ENCODE data around the gene IL12A. TPM values are rescaled to one million over a fixed set of nuclear protein-coding genes. Genes with fewer than 3 reads are reported as not detected.

IL12A gene
- 4.6 and 6.0 TPM in 2 replicates for total RNA-seq

DNA sequence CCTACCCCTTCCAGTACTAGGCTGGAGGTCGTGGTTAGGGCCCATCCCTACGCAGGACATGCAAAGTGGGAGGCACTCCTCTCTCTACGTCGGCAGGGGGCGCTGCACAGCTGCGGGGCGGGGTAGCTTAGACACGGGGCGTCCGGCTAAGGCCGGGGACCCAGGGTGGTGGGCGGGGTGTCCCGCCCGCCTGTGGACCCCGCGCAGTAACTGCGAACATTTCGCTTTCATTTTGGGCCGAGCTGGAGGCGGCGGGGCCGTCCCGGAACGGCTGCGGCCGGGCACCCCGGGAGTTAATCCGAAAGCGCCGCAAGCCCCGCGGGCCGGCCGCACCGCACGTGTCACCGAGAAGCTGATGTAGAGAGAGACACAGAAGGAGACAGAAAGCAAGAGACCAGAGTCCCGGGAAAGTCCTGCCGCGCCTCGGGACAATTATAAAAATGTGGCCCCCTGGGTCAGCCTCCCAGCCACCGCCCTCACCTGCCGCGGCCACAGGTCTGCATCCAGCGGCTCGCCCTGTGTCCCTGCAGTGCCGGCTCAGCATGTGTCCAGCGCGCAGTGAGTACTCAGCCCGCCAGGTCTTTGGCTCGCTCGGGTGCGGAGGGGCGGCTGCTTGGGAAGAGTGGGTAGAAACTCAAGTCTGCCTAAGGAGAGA is at the start of gene IL12A:
TSS of gene IL12A (plus strand) at position 219 of the 655 bp plus-strand sequence.
- no peak for DNase-seq (ENCODE audit: extremely low read depth, low read depth, low spot score)

DNA sequence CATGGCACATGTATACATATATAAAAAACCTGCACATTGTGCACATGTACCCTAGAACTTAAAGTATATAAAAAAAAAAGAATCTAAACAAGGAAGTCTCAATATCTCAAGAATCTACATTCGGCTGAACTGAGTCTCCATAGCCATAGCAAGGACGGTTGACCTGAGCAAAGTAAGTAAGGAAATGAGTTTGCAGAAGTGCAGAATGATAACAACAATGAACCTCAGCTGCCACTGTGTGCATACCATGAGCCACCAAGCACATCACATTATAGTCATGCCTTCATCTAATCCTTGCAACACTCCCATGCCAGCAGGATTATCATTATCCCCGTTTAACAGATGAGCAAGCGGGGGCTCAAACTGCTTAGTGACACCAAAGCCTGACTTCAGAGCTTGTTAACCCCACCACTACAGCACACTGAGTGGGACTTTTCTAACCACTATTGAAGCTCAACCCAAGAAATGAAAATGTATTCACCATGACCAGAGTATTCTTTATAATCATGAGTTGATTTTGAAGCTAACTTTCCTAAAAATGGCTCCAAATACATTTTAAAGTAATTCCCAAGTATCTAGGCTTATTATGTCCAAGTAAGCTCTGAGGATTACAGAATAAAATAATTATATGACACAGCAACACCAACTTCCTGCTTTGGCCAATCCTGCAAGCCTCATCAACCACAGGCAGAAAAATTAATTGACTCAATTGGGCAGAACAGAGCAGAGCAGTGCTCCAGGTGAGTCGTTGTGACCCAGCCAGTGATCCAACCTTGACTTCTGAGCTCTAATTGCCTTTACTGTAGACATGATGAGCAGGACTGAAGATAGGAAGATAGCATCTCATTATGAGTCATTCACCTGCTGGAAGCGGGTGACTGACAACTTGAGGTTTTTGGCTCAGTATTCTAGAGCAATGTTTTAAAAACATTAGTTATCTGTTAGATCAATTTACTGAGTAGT is 47.3 kb upstream of the IL12A start:
- no peak for DNase-seq (ENCODE audit: extremely low read depth, low read depth, low spot score)

DNA sequence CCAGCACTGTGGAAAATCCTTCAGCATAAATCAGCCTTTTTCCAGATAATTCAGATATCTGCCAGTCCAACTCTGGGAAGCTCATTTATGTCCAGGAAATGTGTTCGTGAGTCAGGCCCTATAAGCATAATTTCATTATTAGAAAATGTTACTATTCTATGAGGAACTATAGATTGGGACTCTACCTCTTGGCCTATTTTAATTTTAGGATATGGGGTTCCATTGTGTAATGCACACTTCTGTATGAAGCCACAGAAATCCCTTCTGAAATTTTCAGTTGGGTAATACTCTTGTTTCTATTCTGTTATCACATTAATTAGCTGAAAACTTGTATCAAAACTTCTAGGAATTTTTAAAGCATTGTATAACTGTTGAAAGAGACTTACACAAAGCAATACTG is 43.9 kb upstream of the IL12A start:
- DNase-seq (ENCODE audit: extremely low read depth, low read depth, low spot score): no peak

DNA sequence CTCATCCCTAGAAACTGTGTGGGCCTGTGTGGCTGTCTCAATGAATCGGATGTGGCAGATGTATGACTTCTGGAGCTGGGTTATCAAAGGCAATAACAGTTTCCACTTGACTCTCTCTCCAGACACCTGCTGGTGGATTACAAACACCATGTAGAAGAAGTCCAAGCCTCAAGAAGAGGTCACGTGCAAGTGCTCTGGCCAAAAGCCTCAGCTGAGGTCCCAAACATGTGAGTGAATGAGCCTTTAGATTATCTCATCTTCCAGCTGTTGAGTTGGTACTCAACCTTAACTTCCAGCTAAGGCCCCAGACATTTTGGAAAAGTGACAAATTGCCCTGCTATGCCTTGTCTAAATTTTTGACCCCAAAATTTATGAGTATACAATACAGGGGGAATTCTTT is 42.7 kb upstream of the IL12A start:
- DNase-seq (ENCODE audit: extremely low read depth, low read depth, low spot score): no peak

DNA sequence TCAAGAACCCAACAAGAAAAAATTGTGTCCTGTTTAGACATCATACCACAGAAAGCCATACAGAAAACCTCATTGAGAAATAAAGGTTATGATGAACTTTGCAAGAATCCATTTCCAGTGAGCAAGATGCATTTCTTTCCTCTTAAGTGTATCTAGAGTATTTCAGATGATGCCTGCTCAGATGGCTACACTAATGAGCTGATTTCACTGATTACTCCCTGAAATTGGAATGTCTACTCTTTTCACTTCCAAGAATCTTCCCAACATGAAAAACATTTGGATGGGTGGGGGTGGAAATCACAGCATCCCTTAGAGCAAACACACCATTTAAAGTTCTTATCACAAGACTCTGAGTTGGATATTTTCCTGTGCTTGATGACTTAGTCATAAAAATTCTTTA is 41.4 kb upstream of the IL12A start:
- DNase-seq (ENCODE audit: extremely low read depth, low read depth, low spot score): no peak

DNA sequence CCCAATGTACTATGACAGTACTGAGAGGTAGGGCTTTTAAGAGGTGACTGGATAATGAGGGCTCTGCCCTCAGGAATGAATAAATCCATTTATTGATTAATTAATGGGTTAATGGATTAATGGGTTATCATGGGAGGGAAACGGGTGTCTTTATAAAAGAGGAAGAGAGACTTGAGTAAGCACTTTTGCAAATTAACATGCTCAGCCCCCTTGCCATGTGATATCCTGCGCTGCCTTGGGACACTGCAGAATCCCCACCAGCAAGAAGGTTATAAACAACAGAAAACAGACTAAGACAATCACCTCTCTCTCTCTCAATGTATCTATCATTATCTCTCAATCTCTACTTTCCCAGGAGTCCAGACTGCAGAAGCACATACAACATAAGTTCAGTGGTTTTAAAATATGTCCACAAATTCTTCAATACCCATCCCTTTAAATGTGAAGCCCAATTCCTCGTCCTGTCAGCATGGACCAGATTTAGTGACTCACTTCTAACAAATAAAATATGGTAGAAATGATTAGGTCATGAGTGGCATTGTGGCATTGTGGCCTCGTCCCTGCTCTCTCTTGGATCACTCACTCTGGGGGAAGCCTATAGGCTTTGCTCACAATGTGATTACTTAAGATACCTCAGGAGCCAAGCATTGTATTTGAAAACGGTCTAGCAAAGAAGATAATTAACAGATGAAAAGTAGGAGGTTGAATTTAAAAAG is 40.0 kb upstream of the IL12A start:
- DNase-seq (ENCODE audit: extremely low read depth, low read depth, low spot score): no peak

DNA sequence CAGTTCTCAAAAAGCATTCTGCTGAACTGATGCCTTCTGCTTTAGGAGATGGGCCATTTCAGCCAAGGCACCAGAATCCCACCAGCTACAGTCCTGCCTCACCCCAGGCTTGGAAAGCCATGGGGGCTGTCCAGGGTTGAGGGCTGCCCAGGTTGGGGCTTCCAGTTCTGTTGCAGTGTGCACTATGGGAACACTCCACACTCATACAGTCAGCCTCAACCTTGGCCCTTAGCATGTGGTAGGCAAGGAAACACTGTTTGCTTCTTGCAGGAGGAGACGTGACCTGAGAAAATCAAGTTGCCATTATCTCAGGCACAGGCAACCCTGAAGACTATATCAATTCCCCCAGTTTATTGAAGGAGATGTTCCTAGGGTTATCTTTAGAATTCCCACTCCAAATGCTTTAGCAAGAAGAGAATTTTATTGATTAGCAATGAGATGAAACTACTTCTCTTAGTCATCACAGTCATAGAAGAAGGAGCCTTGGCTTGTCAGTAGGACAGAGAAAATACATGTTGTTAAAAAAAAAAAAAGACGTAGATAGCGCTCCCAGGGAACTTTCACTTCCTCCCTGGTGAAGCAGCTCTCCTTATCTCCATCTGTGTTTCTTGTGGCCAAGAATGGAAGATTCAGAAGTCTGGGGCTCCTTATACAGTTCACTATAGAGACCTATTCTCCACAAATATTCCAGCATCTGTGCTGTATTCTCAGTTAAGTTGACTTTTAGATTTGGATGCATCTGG is 38.3 kb upstream of the IL12A start:
- DNase-seq (ENCODE audit: extremely low read depth, low read depth, low spot score): no peak

DNA sequence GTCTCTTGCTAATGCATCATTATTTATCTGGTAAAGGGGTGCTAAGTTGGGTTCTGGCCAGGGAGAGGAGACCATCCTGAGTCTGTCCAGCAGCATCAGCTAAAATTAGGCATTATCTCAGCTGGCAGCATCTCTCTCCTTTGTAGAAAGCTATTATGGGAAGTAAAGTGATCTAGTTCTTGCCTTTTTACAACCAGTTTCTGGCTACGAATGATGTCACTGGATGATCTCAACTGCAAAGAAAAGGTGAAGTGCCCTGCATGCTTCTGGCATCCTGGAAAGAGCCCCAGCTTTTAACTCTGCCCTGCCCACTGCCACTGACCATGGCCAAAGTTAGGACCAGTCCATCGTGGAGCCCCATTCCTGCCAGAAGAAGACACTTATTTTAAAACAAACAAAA is 37.1 kb upstream of the IL12A start:
- no peak for DNase-seq (ENCODE audit: extremely low read depth, low read depth, low spot score)

DNA sequence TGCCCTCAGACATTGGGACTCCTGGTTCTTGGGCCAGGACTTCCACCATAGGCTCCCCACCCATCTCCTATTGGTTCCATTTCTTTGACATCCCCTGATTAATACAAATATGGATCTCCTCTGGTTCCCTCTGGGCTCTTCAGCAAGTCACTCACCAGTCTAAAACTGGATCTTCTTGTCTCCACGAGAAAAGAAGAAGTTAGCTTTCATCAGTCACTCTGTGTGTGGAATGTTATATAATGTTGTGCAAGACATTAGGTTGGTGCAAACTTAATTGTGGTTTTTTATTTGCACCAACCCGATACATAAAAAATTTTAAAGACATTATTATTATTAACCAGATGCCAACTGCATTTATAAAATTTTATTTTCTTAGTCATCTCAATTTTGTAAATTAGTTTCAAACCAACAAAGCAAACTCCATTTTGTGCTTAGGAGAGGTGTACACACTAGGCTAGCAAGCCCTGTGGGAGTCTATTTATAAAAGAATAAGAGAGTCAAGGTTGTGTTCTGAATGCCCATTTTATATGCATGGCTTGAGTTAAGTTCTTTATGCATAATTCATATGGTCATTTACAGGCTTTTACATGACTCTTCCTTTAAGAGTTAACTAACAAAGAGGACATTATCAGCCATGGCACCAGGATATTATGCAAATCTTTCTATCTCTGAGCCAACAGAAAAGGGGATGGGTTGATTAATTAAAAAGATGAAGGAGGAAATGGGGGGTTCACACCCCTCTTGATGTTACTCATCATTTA is 35.1 kb upstream of the IL12A start:
- DNase-seq (ENCODE audit: extremely low read depth, low read depth, low spot score): no peak

DNA sequence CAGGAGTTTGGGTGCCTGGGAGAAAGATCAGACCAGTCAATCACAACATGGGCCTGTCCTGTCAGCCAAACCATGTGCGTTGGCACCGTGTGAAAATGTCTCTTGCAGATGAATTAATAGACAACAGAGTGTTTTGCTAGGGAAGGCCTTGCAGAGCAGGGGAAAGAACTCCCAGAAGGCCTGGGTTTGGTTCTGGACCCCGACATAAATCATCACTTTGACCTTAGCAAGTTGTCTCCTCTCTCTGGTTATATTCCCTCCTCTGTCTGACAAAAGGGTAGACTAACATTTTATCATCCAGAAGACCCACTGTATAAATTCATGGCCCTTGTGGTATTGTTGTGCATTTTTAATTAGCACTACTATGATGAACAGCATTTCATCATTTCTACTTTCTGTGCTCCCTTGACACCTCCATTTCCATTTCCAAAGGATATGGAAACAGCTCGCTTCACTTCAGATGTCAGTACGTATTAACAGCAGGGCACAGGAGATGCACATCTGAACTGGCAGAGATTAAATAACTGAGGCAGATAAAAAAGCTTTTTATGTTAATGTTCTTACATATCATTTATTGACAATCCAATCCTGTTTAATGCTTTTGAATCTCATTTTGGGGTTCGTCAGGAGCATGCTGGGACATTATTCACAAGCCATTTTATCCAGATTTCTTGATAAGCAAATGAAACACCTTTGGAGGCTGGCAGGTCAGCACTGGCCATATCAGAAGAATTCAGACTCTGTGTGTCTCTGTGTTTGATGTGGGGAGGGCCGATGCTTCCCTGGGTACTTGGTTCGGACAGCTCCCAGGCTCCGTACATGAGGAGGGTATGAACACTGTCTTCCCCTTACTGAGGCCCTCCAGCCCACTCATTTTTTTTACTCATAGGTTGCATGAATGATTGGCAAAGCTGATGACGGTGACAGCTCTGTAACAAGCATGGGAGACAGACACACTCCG is 28.2 kb upstream of the IL12A start:
- no peak for DNase-seq (ENCODE audit: extremely low read depth, low read depth, low spot score)

DNA sequence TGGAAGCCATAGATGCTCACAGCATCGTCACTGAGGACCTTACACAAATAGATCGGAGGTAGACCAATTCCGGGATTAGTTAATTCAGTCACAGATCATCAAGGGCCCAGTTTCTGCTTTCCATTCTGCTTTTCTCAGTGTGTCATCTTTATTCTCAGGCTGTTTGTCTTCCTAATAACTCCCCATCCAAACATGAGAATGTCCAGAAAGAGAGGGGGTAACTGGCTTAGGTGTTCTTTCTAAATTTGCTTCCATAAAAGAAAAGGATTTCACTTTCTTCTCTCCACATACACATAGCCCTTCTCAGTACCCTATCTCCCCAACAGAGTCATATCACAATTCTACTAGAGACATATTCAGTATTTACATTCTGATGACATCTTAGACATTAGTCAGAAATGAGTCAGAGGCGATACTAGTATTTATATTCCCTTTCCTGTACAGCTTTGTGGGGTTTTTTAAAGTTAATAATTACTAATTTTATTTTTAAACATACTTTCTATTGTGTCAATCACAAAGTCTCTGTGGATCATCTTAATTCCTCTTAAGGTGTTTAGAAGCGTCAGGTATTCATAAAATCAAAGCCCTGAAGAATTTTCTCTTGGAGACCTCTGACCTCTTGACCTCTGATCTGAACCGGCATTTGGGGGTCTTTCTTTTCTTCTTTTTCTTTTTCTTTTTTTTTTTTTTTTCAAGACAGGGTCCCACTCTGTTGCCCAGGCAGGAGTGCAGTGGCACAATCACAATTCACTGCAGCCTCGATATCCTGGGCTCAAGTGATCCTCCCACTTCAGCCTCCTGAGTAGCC is 24.3 kb upstream of the IL12A start:
- peak; percentile 10 for DNase-seq (ENCODE audit: extremely low read depth, low read depth, low spot score)

DNA sequence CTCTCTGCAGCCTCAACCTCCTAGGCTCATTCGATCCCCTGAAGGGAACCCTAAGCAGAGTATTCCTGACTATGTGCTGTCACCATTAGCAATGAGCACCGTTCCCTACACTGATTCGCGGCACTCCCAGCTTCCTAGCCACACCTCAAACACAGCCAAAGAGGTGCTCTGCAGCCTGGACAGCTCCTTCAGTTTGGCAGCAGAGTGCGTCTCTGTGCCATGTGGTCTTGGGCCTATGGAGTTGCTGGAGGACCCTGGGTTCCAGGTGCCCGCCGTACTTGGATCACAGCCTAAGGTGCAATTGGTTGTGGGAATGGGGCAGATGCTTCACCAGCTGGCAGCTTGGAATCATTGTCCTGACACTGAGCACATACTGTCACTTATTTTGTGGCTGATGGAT is 17.3 kb upstream of the IL12A start:
- no peak for DNase-seq (ENCODE audit: extremely low read depth, low read depth, low spot score)

DNA sequence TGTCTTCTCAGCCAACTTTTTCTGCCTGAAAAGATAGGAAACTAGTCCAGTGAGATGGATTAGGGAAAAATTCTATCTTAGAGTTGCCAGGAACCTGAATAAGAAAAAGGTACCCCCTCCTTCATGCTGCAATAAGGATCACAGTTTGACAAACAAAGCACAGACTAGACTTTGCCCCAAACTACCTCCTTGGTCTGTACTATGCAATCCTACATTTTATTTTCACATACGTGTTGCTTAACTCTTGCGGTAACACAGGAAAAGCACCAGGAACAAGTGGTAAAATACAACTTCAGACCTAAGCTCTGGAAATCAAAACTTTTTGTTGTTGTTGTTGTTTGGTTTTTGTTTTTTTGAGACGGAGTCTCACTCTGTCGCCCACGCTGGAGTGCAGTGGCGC is 11.3 kb upstream of the IL12A start:
- no peak for DNase-seq (ENCODE audit: extremely low read depth, low read depth, low spot score)

DNA sequence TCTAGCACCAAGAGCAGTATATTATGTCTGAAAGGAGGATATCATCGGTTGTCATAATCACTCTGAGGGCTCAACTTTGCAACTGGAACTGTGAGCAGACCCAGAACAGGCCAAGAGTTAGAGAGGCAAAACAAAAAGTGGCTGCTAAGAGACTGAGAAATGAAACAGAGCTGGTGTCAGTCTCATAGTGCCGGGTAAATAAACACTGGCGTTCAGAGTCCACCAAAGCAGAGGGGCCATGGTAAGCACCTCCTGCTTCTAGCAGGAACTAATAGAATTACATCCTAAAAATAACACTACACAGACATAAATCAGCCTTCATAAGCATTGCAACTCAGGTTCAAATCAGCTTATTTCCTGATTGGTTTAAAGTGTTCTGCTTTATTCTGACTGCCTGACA is 10.3 kb upstream of the IL12A start:
- DNase-seq (ENCODE audit: extremely low read depth, low read depth, low spot score): no peak

DNA sequence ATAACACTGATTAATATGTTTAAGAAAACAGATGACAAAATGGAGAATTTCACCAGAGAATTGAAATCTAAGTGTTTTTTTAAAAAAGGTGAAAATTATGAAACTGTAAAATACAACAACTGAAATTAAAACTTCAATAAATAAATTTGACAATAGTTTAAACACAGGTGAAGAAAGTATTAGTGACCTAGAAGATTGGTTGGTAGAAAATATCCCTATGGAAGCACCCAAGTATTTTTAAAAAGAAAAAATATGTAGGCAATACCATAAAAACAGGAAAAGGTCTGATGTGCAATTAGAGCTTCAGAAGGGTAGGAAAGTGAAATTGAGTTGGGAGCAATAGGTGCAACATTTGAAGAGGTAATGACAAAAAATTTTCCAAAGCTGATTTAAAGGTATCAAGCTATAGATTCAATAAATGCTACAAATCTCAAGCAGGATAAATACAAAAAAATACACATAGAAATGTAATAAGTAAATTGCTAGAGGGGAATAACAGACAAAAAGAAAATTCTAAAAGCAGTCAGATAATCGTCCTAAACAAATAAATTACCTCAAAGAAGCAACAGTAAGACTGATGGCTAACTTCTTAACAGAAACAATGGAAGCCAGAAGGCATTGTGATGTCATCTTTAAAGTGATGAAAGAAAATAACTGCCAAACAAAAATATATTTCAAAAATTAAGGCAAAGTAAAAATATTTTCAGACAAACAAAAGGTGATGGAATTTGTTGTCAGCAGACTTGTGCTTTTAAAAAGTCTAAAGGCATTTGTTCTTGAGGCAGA is 9.5 kb upstream of the IL12A start:
- DNase-seq (ENCODE audit: extremely low read depth, low read depth, low spot score): no peak

DNA sequence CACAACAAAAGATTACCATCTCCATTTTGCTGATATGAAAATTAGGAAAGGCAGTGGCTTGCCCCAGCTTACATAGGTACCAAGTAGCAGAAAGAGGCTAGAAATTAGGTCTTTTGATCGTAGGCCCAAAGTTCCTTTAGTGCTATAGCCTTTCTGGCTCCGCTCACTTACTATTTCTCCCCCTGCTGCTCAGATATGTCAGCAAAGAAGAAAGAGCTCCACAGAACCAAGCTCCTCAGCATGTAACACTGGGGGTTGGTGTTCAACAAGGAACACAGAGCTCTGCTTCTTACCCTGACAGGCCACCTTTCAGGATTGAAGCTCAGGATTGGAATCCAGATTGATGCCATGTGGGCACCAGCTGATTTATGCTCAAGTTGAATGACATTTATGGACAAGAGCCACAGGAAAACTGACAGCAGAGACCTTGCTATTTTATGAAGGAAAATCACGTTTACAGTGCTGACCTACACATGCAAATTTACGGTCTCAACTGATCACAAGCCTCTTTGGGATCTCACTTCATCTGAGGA is 6.1 kb upstream of the IL12A start:
- no peak for DNase-seq (ENCODE audit: extremely low read depth, low read depth, low spot score)

DNA sequence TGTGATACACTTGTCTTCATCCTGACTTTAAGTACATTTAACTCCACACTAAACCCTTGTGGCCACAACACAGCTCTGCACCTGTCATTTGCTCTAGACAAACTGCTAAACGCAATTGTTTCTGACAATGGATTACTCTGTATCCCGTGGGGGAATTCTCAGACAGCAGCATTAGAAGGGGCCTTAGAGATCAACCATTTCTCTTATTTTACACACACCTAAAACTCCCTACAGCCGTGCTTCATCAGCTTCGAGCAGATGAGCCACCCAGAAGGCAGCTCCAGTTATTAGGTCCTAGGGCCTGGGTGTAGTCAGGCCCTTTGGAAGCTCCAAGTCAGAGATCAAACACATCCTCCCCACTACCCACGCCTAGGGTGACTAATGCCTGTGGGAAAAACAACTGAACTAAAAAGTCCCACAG is 1.3 kb upstream of the IL12A start:
- no peak for DNase-seq (ENCODE audit: extremely low read depth, low read depth, low spot score)

Measured in glomerular endothelial cell (primary cell).